ENCODE results near the gene FZD2. TPM values are rescaled to one million over a fixed set of nuclear protein-coding genes. Genes with fewer than 3 reads are reported as not detected.
A peak's percentile ranks its signal among the peaks of the same experiment; 100 is the strongest.

Gene FZD2
- total and polyA plus RNA-seq, 2 of the 4 experiments (the other 2 are of a cell fraction), result 21.3 to 130 TPM

GRCh38 chr17:44518032-44518431, 39.3 kb upstream of the FZD2 start:
- Histone ChIP-seq H3K9ac (ENCODE audit: low read depth, low read length) (no peak overlapping the region), H3K4me3 (ENCODE audit: insufficient read depth, low read depth, low read length) (no peak overlapping the region), H3K4ac (ENCODE audit: low read depth, low read length) (no peak overlapping the region), H3K79me1 (ENCODE audit: low read depth in 1 of 2, low read length in 2 of 2) (no peaks in the 10 kb centered on the region), H4K20me1 (ENCODE audit: insufficient read depth, low read length) (no peaks in the 10 kb centered on the region), H3K18ac (ENCODE audit: low read depth, low read length) (peak overlapping the region; percentile 55; the same call in 1 of the 2 replicates), H3K36me3 (ENCODE audit: control insufficient read depth, insufficient read depth, low read length) (no peaks in the 10 kb centered on the region), H3K9me1 (ENCODE audit: insufficient read depth, low read length) (no peaks in the 10 kb centered on the region), H2BK5ac (ENCODE audit: low read depth, low read length, poor library complexity, severe bottlenecking) (no peak overlapping the region), H3K27ac (ENCODE audit: insufficient read depth, low read length) (peak overlapping the region; percentile 44; the same call in 1 of the 2 replicates), H3K56ac (ENCODE audit: extremely low read depth, insufficient read depth, low read length) (no peak overlapping the region; the same call in 1 of the 2 replicates), H2AFZ (replicated peaks; ENCODE audit: low read length, poor library complexity) (no peak overlapping the region), H4K8ac (ENCODE audit: low read depth in 2 of 2, low read length in 2 of 2) (peak overlapping the region in 1 of 2 experiments; percentile 62; a peak in 1 of 4 replicates), H2BK20ac (ENCODE audit: low read depth, low read length) (no peak overlapping the region), H4K91ac (ENCODE audit: insufficient read depth, low read depth, low read length) (no peak overlapping the region), H3K9me3 (ENCODE audit: control insufficient read depth, insufficient read depth, low read length) (no peaks in the 10 kb centered on the region), H3K14ac (replicated peaks; ENCODE audit: low read depth, low read length) (0 out of 2 replicates have a peak overlapping the region, but pooled peaks have one; percentile 9), H2AK5ac (ENCODE audit: low read depth, low read length) (no peak overlapping the region), H2AK9ac (replicated peaks; ENCODE audit: low read depth, low read length, poor library complexity) (no peak overlapping the region), H2BK15ac (ENCODE audit: low read depth, low read length) (no peak overlapping the region), H3K23ac (ENCODE audit: low read depth, low read length) (no peak overlapping the region), H3K4me1 (ENCODE audit: control insufficient read depth, insufficient read depth, low read length) (peaks cover 4% of the 10 kb centered on the region), H3K27me3 (ENCODE audit: control insufficient read depth, insufficient read depth, low read length) (no peaks in the 10 kb centered on the region), H3K4me2 (ENCODE audit: low read depth, low read length) (peak overlapping the region; percentile 66), H2BK120ac (ENCODE audit: low read depth, low read length) (no peak overlapping the region; the same call in 1 of the 2 replicates), H4K5ac (ENCODE audit: low read depth, low read length) (no peak overlapping the region)
- dilution Hi-C loops (cut with HindIII; ENCODE audit: low sequenced_read_pairs, unreplicated experiment) (no loop called here), intact Hi-C loops (cut with micrococcal nuclease) (no loop called here), in situ Hi-C loops (cut with MboI; ENCODE audit: low sequenced_read_pairs) (loop anchor here (25.0 kb wide), 1 partner anchor 306 kb away; the partner anchor contains the start of gene UBTF)
- peak; percentile 51 for DNase-seq
- peak; percentile 87 for ATAC-seq (ENCODE audit: low read depth)
- TF ChIP-seq USF2 (IDR thresholded peaks at IDR 0.05; ENCODE audit: low read depth, low read length), result peak; percentile 69; the same call in 1 of the 2 replicates
- no peak for TF ChIP-seq MXI1 (IDR thresholded peaks at IDR 0.05; ENCODE audit: borderline replicate concordance, low read depth, low read length)
- no peak for TF ChIP-seq CEBPB (IDR thresholded peaks at IDR 0.05; ENCODE audit: low read depth, low read length)
- peak; percentile 88 for TF ChIP-seq BHLHE40 (IDR thresholded peaks at IDR 0.05; ENCODE audit: low read depth, low read length)
- POLR2A ChIA-PET (ENCODE audit: unreplicated experiment), result interaction anchor here (1.1 kb wide), 1 partner anchor 39 kb away, joined by 3 read pairs; no protein-coding TSS in a partner anchor
- WGBS, 2 experiments (ENCODE audit: extremely low coverage in 2 of 2, insufficient read length in 1 of 2), result no CpG with 5 or more reads among the region's 3 CpGs
- BruUV-seq (replicated peaks), result no TSS peak
- CTCF ChIA-PET, result interaction anchor here (1.1 kb wide), 1 partner anchor 16 kb away, joined by 4 read pairs; no protein-coding TSS in a partner anchor
